ENCODE data around the gene PLA2G2C.

GRCh38 chr1:20207546-20207945 is 21.2 kb upstream of the PLA2G2C start:
- no peak for TF ChIP-seq POLR2AphosphoS5 (IDR thresholded peaks at IDR 0.05; ENCODE audit: low read depth)
- TF ChIP-seq, protein P1, sequence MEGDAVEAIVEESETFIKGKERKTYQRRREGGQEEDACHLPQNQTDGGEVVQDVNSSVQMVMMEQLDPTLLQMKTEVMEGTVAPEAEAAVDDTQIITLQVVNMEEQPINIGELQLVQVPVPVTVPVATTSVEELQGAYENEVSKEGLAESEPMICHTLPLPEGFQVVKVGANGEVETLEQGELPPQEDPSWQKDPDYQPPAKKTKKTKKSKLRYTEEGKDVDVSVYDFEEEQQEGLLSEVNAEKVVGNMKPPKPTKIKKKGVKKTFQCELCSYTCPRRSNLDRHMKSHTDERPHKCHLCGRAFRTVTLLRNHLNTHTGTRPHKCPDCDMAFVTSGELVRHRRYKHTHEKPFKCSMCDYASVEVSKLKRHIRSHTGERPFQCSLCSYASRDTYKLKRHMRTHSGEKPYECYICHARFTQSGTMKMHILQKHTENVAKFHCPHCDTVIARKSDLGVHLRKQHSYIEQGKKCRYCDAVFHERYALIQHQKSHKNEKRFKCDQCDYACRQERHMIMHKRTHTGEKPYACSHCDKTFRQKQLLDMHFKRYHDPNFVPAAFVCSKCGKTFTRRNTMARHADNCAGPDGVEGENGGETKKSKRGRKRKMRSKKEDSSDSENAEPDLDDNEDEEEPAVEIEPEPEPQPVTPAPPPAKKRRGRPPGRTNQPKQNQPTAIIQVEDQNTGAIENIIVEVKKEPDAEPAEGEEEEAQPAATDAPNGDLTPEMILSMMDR (IDR thresholded peaks at IDR 0.05; ENCODE audit: insufficient read depth, low read length): no peak
